Measurements from ENCODE around the gene PPP1R18. TPM values are rescaled to one million over a fixed set of nuclear protein-coding genes. Genes with fewer than 3 reads are reported as not detected.

Gene PPP1R18
- total and polyA plus RNA-seq, 2 of the 4 experiments (the other 2 are of a cell fraction) = 31.9 to 134 TPM

- dilution Hi-C loops (cut with HindIII; ENCODE audit: low sequenced_read_pairs, unreplicated experiment) = no loop called here
- peak overlapping the region; percentile 92 for H2BK5ac ChIP-seq (ENCODE audit: low read depth, low read length, poor library complexity, severe bottlenecking)
- H3K9me1 ChIP-seq (ENCODE audit: insufficient read depth, low read length) = peaks cover 13% of the 10 kb centered on the region
- H3K4me2 ChIP-seq (ENCODE audit: low read depth, low read length) = peak overlapping the region; percentile 73
- H3K79me1 ChIP-seq (ENCODE audit: low read depth in 1 of 2, low read length in 2 of 2) = peaks cover 18 to 37% of the 10 kb centered on the region in 2 experiments; a peak in 3 of 4 replicates
- H4K20me1 ChIP-seq (ENCODE audit: insufficient read depth, low read length) = peaks cover 24% of the 10 kb centered on the region
- H3K9me3 ChIP-seq (ENCODE audit: control insufficient read depth, insufficient read depth, low read length) = no peaks in the 10 kb centered on the region
- TF ChIP-seq BHLHE40 (IDR thresholded peaks at IDR 0.05; ENCODE audit: low read depth, low read length) = no peak
- TF ChIP-seq FOS (IDR thresholded peaks at IDR 0.05; ENCODE audit: low read depth, low read length) = no peak
- no peak for TF ChIP-seq NFE2L2 (IDR thresholded peaks at IDR 0.05; ENCODE audit: low read depth, low read length)
- TF ChIP-seq MAZ (IDR thresholded peaks at IDR 0.05; ENCODE audit: borderline replicate concordance, low read depth, low read length) = no peak
- no peak for TF ChIP-seq MAFK (IDR thresholded peaks at IDR 0.05; ENCODE audit: low read depth, low read length)
- no peak for TF ChIP-seq CHD1 (IDR thresholded peaks at IDR 0.05; ENCODE audit: low read depth, low read length)
- TF ChIP-seq RCOR1 (IDR thresholded peaks at IDR 0.05; ENCODE audit: insufficient replicate concordance, low read length) = no peak
- TF ChIP-seq USF2 (IDR thresholded peaks at IDR 0.05; ENCODE audit: low read depth, low read length) = no peak
- TF ChIP-seq ELK1 (IDR thresholded peaks at IDR 0.05; ENCODE audit: borderline replicate concordance, low read depth, low read length) = no peak
- TF ChIP-seq RAD21 (IDR thresholded peaks at IDR 0.05; ENCODE audit: low read length) = no peak
- H2BK20ac ChIP-seq (ENCODE audit: low read depth, low read length) = peak overlapping the region; percentile 60; the same call in 1 of the 2 replicates
- no peaks in the 10 kb centered on the region for H3K27me3 ChIP-seq (ENCODE audit: control insufficient read depth, insufficient read depth, low read length)
- no peak for ATAC-seq (ENCODE audit: low read depth)
- no CpG with 5 or more reads among the region's 9 CpGs for WGBS, 2 experiments (ENCODE audit: extremely low coverage in 2 of 2, insufficient read length in 1 of 2)
- H2BK120ac ChIP-seq (ENCODE audit: low read depth, low read length) = peak overlapping the region; percentile 12; the same call in 1 of the 2 replicates
- intact Hi-C loops (cut with micrococcal nuclease) = no loop called here
- H2AK5ac ChIP-seq (ENCODE audit: low read depth, low read length) = peak overlapping the region; percentile 98
- peak overlapping the region; percentile 100 for H2AK9ac ChIP-seq (replicated peaks; ENCODE audit: low read depth, low read length, poor library complexity)
- peak overlapping the region; percentile 96 for H3K27ac ChIP-seq (ENCODE audit: insufficient read depth, low read length)
- peak overlapping the region; percentile 88 to 96; a peak in 3 of 4 replicates for H4K8ac ChIP-seq (ENCODE audit: low read depth in 2 of 2, low read length in 2 of 2)
- H3K4ac ChIP-seq (ENCODE audit: low read depth, low read length) = peak overlapping the region; percentile 98
- peak overlapping the region; percentile 69; the same call in 1 of the 2 replicates for H4K5ac ChIP-seq (ENCODE audit: low read depth, low read length)
- no peak for DNase-seq
- H3K56ac ChIP-seq (ENCODE audit: extremely low read depth, insufficient read depth, low read length) = peak overlapping the region; percentile 95
- no peak overlapping the region; the same call in 1 of the 2 replicates for H3K18ac ChIP-seq (ENCODE audit: low read depth, low read length)
- BruUV-seq (replicated peaks) = no TSS peak
- POLR2A ChIA-PET (ENCODE audit: unreplicated experiment) = no interaction called here
- H2BK15ac ChIP-seq (ENCODE audit: low read depth, low read length) = peak overlapping the region; percentile 40; the same call in 1 of the 3 replicates
- no peak overlapping the region for H2AFZ ChIP-seq (replicated peaks; ENCODE audit: low read length, poor library complexity)
- H3K4me3 ChIP-seq (ENCODE audit: insufficient read depth, low read depth, low read length) = no peak overlapping the region
- CTCF ChIA-PET = interaction anchor here (2.2 kb wide), 1 partner anchor 10 kb away, joined by 6 read pairs; no protein-coding TSS in a partner anchor
- H4K91ac ChIP-seq (ENCODE audit: insufficient read depth, low read depth, low read length) = peak overlapping the region; percentile 97
- H3K14ac ChIP-seq (replicated peaks; ENCODE audit: low read depth, low read length) = peak overlapping the region; percentile 97
- peak overlapping the region; percentile 93; the same call in 1 of the 2 replicates for H3K23ac ChIP-seq (ENCODE audit: low read depth, low read length)
- peaks cover 19% of the 10 kb centered on the region for H3K4me1 ChIP-seq (ENCODE audit: control insufficient read depth, insufficient read depth, low read length)
- in situ Hi-C loops (cut with MboI; ENCODE audit: low sequenced_read_pairs) = no loop called here
- H3K36me3 ChIP-seq (ENCODE audit: control insufficient read depth, insufficient read depth, low read length) = peaks cover 15% of the 10 kb centered on the region
- H3K9ac ChIP-seq (ENCODE audit: low read depth, low read length) = peak overlapping the region; percentile 92
Observed at GRCh38 chr6:30688569-30688968, 2.1 kb upstream of the PPP1R18 start.

All from IMR-90 (cell line).